ENCODE data around the gene ULK4.

Gene ULK4

GRCh38 chr3:41955192-41955591, 6.7 kb downstream of the ULK4 start:
- H3K4me3 ChIP-seq (ENCODE audit: low read depth, low read length): no peak overlapping the region
- in situ Hi-C loops (cut with HindIII; ENCODE audit: low pct_ligation_motif_present, low sequenced_read_pairs): no loop called here
- TF ChIP-seq CTCF (IDR thresholded peaks at IDR 0.05; ENCODE audit: low read depth, low read length, missing control alignments): no peak
- DNase-seq: no peak
- H3K36me3 ChIP-seq (replicated peaks): no peaks in the 10 kb centered on the region
- no peak overlapping the region for H3K27ac ChIP-seq
- no peaks in the 10 kb centered on the region for H3K27me3 ChIP-seq (replicated peaks)

- Histone ChIP-seq H3K4me3 (ENCODE audit: low read depth, low read length) (no peak overlapping the region), H3K27me3 (replicated peaks) (no peaks in the 10 kb centered on the region), H3K27ac (no peak overlapping the region), H3K36me3 (replicated peaks) (no peaks in the 10 kb centered on the region)
- no peak for TF ChIP-seq CTCF (IDR thresholded peaks at IDR 0.05; ENCODE audit: low read depth, low read length, missing control alignments)
- in situ Hi-C loops (cut with HindIII; ENCODE audit: low pct_ligation_motif_present, low sequenced_read_pairs): no loop called here
- DNase-seq: no peak
Measured at GRCh38 chr3:41943311-41943843, 18.5 kb downstream of the ULK4 start.

GRCh38 chr3:41940393-41940792, 21.5 kb downstream of the ULK4 start:
- no peak overlapping the region for H3K4me3 ChIP-seq (ENCODE audit: low read depth, low read length)
- no peak for TF ChIP-seq CTCF (IDR thresholded peaks at IDR 0.05; ENCODE audit: low read depth, low read length, missing control alignments)
- H3K27me3 ChIP-seq (replicated peaks): no peaks in the 10 kb centered on the region
- in situ Hi-C loops (cut with HindIII; ENCODE audit: low pct_ligation_motif_present, low sequenced_read_pairs): no loop called here
- H3K36me3 ChIP-seq (replicated peaks): no peaks in the 10 kb centered on the region
- H3K27ac ChIP-seq: no peak overlapping the region
- DNase-seq: no peak

- Histone ChIP-seq H3K27me3 (replicated peaks) (no peaks in the 10 kb centered on the region), H3K36me3 (replicated peaks) (no peaks in the 10 kb centered on the region), H3K4me3 (ENCODE audit: low read depth, low read length) (no peak overlapping the region), H3K27ac (no peak overlapping the region)
- in situ Hi-C loops (cut with HindIII; ENCODE audit: low pct_ligation_motif_present, low sequenced_read_pairs): no loop called here
- no peak for DNase-seq
- no peak for TF ChIP-seq CTCF (IDR thresholded peaks at IDR 0.05; ENCODE audit: low read depth, low read length, missing control alignments)
Measured at GRCh38 chr3:41936384-41936783, 25.5 kb downstream of the ULK4 start.

GRCh38 chr3:41933154-41933676, 28.7 kb downstream of the ULK4 start:
- no peaks in the 10 kb centered on the region for H3K27me3 ChIP-seq (replicated peaks)
- peak; percentile 11 for DNase-seq
- H3K36me3 ChIP-seq (replicated peaks): no peaks in the 10 kb centered on the region
- in situ Hi-C loops (cut with HindIII; ENCODE audit: low pct_ligation_motif_present, low sequenced_read_pairs): no loop called here
- no peak for TF ChIP-seq CTCF (IDR thresholded peaks at IDR 0.05; ENCODE audit: low read depth, low read length, missing control alignments)
- no peak overlapping the region for H3K4me3 ChIP-seq (ENCODE audit: low read depth, low read length)
- H3K27ac ChIP-seq: no peak overlapping the region

GRCh38 chr3:41932464-41932863, 29.4 kb downstream of the ULK4 start:
- no peaks in the 10 kb centered on the region for H3K36me3 ChIP-seq (replicated peaks)
- in situ Hi-C loops (cut with HindIII; ENCODE audit: low pct_ligation_motif_present, low sequenced_read_pairs): no loop called here
- H3K27ac ChIP-seq: no peak overlapping the region
- H3K27me3 ChIP-seq (replicated peaks): no peaks in the 10 kb centered on the region
- no peak for DNase-seq
- no peak for TF ChIP-seq CTCF (IDR thresholded peaks at IDR 0.05; ENCODE audit: low read depth, low read length, missing control alignments)
- no peak overlapping the region for H3K4me3 ChIP-seq (ENCODE audit: low read depth, low read length)

All from brain microvascular endothelial cell (primary cell).